HG03103 (cell line): Measurements from ENCODE around the gene RPS27L.

Source experiments
- ATAC-seq: cut with Tn5 transposase; IDR thresholded peaks from one replicate; pipeline ENCODE4 v1.9.1; 2021; ENCODE audit warnings: low read depth; ENCODE audit not compliant: unreplicated experiment

Gene RPS27L

GRCh38 chr15:63157118-63157843 lies at the start of gene RPS27L:
Gene RPS27L (minus strand): TSS chr15:63157477. CDS start chr15:63157405, 72 bp downstream.
- ATAC-seq, result peak; percentile 86

- ATAC-seq, result no peak
Observed at GRCh38 chr15:63206079-63206478, 48.8 kb upstream of the RPS27L start.

- ATAC-seq, result no peak
Observed at GRCh38 chr15:63203451-63204090, 46.3 kb upstream of the RPS27L start.

- no peak for ATAC-seq
Observed at GRCh38 chr15:63202861-63203260, 45.6 kb upstream of the RPS27L start.

- no peak for ATAC-seq
Observed at GRCh38 chr15:63200464-63201249, 43.4 kb upstream of the RPS27L start.

DNA sequence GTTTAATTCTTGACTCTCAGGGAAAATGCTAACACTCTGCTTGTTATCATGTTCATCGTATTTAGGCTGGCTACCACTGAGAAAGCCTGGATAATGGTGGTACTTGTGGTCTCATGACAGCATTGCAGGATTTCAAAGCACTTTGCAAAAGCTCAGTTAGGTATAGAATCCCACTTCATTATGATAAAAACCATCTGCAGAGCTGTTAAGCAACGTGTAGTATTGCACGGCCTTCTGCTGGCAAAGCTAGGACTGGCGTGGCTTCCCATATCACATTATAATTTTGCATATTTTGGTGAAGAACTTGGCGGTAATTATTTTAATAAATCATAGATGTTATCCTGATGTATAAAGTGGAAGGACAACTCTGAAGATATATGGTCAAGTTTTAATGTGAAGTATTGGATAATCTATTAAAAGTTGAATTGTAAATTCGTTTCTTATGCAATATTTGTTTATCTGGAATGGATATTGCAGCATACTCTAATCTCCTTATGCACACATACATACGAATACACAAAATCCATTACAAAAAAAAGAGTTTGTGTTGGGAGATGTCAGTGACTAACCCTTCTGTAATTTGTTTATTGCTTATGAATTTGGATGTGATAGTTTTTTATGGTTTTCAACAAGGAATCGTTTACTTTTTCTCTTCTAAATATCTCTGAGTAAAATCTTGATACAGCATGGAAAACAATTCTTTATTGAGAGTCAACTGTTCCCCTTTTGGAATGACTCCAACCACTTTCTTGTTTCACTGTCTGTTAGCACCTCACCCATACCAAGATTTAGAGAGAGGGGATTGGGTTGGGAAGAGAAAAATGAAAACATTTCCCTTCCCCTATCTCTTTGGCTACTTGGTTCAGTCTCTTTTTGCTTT lies 41.3 kb upstream of the RPS27L start:
- ATAC-seq, result no peak

GRCh38 chr15:63197626-63198025 lies 40.3 kb upstream of the RPS27L start:
- no peak for ATAC-seq

- ATAC-seq, result no peak
Observed at GRCh38 chr15:63196842-63197241, 39.6 kb upstream of the RPS27L start.

DNA sequence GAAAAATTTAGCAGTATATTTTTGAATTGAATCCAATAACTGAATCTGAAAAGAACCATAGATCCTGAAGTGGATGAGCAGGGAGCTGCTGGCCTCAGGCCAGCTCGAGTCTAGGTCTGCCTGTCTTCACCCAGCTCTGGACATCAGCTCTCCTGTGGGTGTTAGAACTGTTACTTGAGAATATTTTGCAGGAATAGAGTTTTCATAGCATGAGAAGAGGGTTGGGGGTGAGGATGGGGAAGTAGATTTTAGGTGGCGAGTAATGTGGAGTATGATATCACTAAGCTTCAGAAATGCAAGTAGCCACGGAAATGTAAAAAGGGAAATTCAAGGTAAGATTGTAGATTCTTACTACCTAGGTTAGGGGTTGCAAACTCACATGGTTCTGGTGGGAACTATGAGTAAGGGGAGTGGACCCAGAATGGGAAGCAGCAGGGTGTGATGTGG lies 38.3 kb upstream of the RPS27L start:
- no peak for ATAC-seq

DNA sequence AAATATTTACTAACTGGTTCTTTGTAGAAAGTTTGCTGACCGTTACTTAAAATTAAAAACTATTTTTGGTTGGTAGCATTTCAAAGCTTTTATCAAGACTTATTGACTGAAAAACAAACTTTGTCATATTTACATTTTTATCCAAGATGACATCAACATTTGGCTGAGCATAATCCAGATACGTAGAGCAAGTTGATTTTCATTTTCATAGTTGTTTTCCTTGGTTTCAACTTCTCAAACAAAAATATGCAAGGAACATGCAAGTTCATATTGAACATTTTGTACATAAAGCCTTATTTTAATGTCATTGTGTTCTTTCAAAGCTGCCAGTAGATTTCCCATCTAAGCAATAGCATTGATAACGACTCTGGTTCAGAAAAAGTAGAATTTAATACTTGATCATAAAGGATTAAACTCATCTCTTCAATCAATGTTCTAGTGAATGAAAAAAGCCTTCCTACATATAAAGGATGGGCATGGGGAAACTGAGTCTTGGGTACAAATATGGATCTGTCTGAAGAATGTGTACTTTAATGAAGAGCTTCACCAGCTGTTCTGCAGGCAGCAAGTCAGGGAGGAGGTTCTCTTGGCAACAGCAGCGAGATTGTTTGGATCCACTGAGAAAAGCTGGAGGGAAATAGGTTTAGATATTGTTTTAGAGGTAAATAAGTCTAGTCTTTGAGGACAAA lies 37.7 kb upstream of the RPS27L start:
- no peak for ATAC-seq

GRCh38 chr15:63194302-63194701 lies 37.0 kb upstream of the RPS27L start:
- no peak for ATAC-seq

GRCh38 chr15:63192619-63193206 lies 35.4 kb upstream of the RPS27L start:
- ATAC-seq, result no peak

DNA sequence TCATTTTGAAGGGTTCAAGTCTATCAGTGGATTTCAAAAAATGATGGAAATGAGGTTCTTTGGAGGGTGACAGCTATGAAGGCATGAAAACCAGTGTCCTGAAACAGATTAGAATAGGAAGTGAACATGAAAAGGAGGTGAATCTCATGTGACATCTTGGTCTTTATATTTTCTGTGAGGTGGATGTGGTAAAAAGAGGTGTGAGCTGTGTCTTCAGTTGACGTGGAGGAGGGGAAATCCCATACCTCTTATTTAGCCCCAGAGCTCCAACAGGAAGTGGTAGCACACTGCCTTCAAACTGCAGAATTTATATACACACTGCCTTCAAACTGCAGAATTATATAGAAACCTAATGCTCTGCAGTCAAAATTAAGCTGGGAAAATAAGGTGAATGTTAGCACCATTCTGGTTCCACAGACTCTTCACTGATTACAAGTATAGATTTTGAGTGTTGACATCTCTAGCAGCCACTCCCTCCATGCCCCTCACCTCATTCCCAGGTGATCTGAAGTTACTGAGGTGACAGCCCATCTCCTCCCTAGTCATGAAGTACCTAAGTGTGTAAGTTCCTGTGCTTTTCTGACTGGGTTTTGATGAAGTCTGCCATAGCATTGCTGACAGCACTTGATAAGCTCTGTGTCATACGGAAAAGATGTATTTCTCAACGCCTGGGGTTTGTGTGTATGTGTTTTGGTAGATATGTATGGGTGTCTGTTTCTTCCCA lies 34.8 kb upstream of the RPS27L start:
- peak; percentile 37 for ATAC-seq

GRCh38 chr15:63190769-63191649 lies 33.7 kb upstream of the RPS27L start:
- no peak for ATAC-seq

- no peak for ATAC-seq
Observed at GRCh38 chr15:63189941-63190768, 32.9 kb upstream of the RPS27L start.

DNA sequence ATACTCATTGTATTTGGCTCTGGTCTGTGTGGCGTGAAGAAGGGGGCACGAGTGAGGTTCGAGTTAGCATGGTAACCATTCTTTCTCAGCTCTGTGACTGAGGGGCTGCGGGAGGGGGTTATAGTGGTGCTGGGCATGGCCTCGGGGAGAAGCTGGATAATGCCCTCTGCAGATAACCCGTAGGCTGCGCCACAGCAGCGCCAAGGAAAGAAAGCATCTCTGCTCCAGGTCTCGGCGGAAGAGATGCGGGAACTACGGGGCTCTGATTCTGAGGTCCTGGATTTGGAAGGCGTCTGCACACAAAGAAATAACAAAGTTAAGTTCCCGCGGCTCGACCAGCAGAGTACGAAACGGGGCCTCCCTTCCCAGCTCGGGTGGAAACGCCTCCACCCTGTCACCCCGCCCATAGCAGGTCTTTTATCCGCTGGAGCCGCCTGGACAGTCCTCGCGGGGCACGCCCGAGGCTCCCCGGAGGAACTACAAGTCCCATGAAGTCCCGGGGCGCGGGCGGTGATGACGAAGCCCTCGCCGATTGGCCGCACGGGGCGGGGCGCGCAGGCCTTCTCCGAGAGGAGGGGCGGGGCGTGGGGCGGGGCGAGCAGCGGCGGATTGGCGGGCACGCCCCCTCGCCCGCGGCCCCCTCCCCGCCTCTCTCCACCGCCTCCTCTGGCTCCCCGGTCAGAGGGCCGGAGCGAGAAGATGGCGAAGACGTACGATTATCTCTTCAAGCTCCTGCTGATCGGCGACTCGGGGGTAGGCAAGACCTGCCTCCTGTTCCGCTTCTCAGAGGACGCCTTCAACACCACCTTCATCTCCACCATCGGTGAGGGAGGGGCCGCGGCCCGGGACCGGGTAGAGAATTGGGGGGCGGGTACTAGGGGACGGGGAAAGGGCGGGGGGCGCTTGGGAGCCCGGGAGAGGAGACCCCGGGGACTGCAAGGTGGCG lies 31.9 kb upstream of the RPS27L start, which contains the start of gene RAB8B:
Gene RAB8B, plus strand, starts transcription at position 681 of the 946 bp plus-strand sequence. Its CDS starts 19 bp downstream, at position 700.
- peak; percentile 59 for ATAC-seq
